Gastrocnemius medialis (tissue), 4 donors: ENCODE data around the gene FTCD. TPM values are rescaled to one million over a fixed set of nuclear protein-coding genes. Genes with fewer than 3 reads are reported as not detected.

Experiments used
- ATAC-seq, 2 donors: fragments of 150-250 bp; one replicate each; pipeline ENCODE4 v1.9.1; 2016
- DNase-seq, 2 donors: peaks; one replicate each; pipeline ENCODE4 v3.0.0-alpha.2; 2019
- H3K27ac ChIP-seq, 4 donors: fragments of 200-600 bp; sonication (generic); 1 replicate in 1 of 4; 2 replicates in 3 of 4; pipeline ENCODE4 v1.5.1; 2016 to 2018; ENCODE audit warnings: mild to moderate bottlenecking in 2 of 4, moderate library complexity in 1 of 4
- H3K27me3 ChIP-seq, 3 donors: fragments of 200-600 bp; sonication (generic) in 2 of 3; 1 replicate in 1 of 3; 2 replicates in 2 of 3; pipeline versions ENCODE4 v1.5.1 to v1.6.0; 2016 to 2019; ENCODE audit warnings: mild to moderate bottlenecking in 1 of 3, moderate library complexity in 1 of 3
- H3K36me3 ChIP-seq, 2 donors: fragments of 200-600 bp; sonication (generic) in 1 of 2; one replicate each; pipeline ENCODE4 v1.5.1; 2017 to 2018
- H3K4me1 ChIP-seq, 2 donors: fragments of 200-600 bp; sonication (generic) in 1 of 2; one replicate each; pipeline ENCODE4 v1.5.1; 2016 to 2017; ENCODE audit warnings: mild to moderate bottlenecking in 2 of 2
- H3K4me3 ChIP-seq, 4 donors: fragments of 200-600 bp; sonication (generic) in 3 of 4; 1 replicate in 1 of 4; 2 replicates in 3 of 4; pipeline ENCODE4 v1.5.1; 2016 to 2019; ENCODE audit warnings: mild to moderate bottlenecking in 2 of 4
- H3K9me3 ChIP-seq, 3 donors: fragments of 200-600 bp; sonication (generic) in 2 of 3; 1 replicate in 1 of 3; 2 replicates in 2 of 3; pipeline ENCODE4 v1.5.1; 2016 to 2019
- CTCF ChIP-seq, 5 experiments: fragments of 450-650 bp in 3 of 5; fragments of 200-600 bp in 2 of 5; sonication (generic) in 2 of 5; IDR thresholded peaks in 4 of 5; conservative IDR thresholded peaks in 1 of 5; 1 replicate in 4 of 5; 2 replicates in 1 of 5; pipeline ENCODE4 v1.5.1; 2016 to 2019; ENCODE audit warnings: antibody characterized with exemption in 5 of 5, mild to moderate bottlenecking in 3 of 5, moderate library complexity in 3 of 5
- POLR2A ChIP-seq, 2 donors: fragments of 450-650 bp; IDR thresholded peaks; one replicate each; pipeline ENCODE4 v1.6.1; 2017; ENCODE audit warnings: antibody characterized with exemption in 2 of 2, mild to moderate bottlenecking in 2 of 2, moderate library complexity in 2 of 2
- in situ Hi-C, 4 donors: fragments of 200-750 bp; cut with MboI; loops; one replicate each; pipeline versions ENCODE4 v1.15.0 to v1.8.0; 2017; ENCODE audit warnings: low sequenced_read_pairs in 4 of 4
- intact Hi-C: fragments of 100-400 bp; cut with DNase I; formaldehyde crosslinking; loops from one replicate; pipeline ENCODE4 v1.15.1; 2023; ENCODE audit warnings: low total_unique reads
- total RNA-seq, 4 donors: library from RNA; depleted of rRNA; stranded (reverse); fragments of >200 nt; gene quantifications; one replicate each; pipeline versions ENCODE4 v1.1.0 to v1.2.3, GENCODE V29; 2016

The FTCD gene
- total RNA-seq, 4 donors from 2014 or later: 0.33 to 0.95 TPM; not detected in 2

GRCh38 chr21:46098303-46099141 lies 56.9 kb downstream of the FTCD start:
- no peaks in the 10 kb centered on the region for H3K9me3 ChIP-seq
- peaks cover 21 to 50% (median 27%) of the 10 kb centered on the region in 3 donors for H3K27me3 ChIP-seq
- no peaks in the 10 kb centered on the region for H3K36me3 ChIP-seq
- in situ Hi-C loops (no loop called here), intact Hi-C loops (loop anchor here (2.0 kb wide), 1 partner anchor 128 kb away; no protein-coding TSS in a partner anchor)
- peak in 1 of 2 donors; percentile 10 for DNase-seq
- ATAC-seq: peak in 1 of 2 donors; percentile 34
- H3K4me3 ChIP-seq: peak overlapping the region; percentile 54 to 58 (median 56)
- no peaks in the 10 kb centered on the region for H3K4me1 ChIP-seq
- H3K27ac ChIP-seq: peak overlapping the region; percentile 67 to 83 (median 80)
- TF ChIP-seq CTCF (IDR thresholded peaks at IDR 0.05 in 4 of 5, conservative IDR thresholded peaks at IDR 0.05 in 1 of 5) (no peak), POLR2A (IDR thresholded peaks at IDR 0.05) (peak in 1 of 2 donors; percentile 7)

GRCh38 chr21:46097336-46098293 lies 57.8 kb downstream of the FTCD start, which contains the start of gene COL6A2:
COL6A2 (plus strand) TSS chr21:46098112.
- DNase-seq (peak in 1 of 2 donors; percentile 27), ATAC-seq (peak; percentile 61 to 72)
- intact Hi-C loops (loop anchor here (2.0 kb wide), 1 partner anchor 127 kb away; no protein-coding TSS in a partner anchor), in situ Hi-C loops (no loop called here)
- H3K4me1 ChIP-seq: no peaks in the 10 kb centered on the region
- peak; percentile 48 to 65 for TF ChIP-seq POLR2A (IDR thresholded peaks at IDR 0.05)
- TF ChIP-seq CTCF (IDR thresholded peaks at IDR 0.05 in 4 of 5, conservative IDR thresholded peaks at IDR 0.05 in 1 of 5): peak in 1 of 5 experiments; percentile 29
- H3K27me3 ChIP-seq: peaks cover 21 to 46% (median 25%) of the 10 kb centered on the region in 3 donors
- H3K4me3 ChIP-seq: peak within 1 kb of the TSS; percentile 54 to 58 (median 56)
- H3K27ac ChIP-seq: peak within 1 kb of the TSS; percentile 67 to 83 (median 80)
- no peaks in the 10 kb centered on the region for H3K36me3 ChIP-seq
- H3K9me3 ChIP-seq: no peaks in the 10 kb centered on the region

GRCh38 chr21:46096596-46097335 lies 58.6 kb downstream of the FTCD start:
- Histone ChIP-seq H3K9me3 (no peaks in the 10 kb centered on the region), H3K4me1 (no peaks in the 10 kb centered on the region), H3K36me3 (no peaks in the 10 kb centered on the region), H3K27ac (peak overlapping the region; percentile 67 to 83 (median 80)), H3K27me3 (peaks cover 21 to 39% (median 25%) of the 10 kb centered on the region in 3 donors), H3K4me3 (peak overlapping the region in 2 of 4 donors; percentile 55 to 57)
- intact Hi-C loops (no loop called here), in situ Hi-C loops (no loop called here)
- TF ChIP-seq POLR2A (IDR thresholded peaks at IDR 0.05) (no peak), CTCF (IDR thresholded peaks at IDR 0.05 in 4 of 5, conservative IDR thresholded peaks at IDR 0.05 in 1 of 5) (no peak)
- DNase-seq (peak in 1 of 2 donors; percentile 12), ATAC-seq (no peak)
